ENCODE results near the gene HDAC4.

DNA sequence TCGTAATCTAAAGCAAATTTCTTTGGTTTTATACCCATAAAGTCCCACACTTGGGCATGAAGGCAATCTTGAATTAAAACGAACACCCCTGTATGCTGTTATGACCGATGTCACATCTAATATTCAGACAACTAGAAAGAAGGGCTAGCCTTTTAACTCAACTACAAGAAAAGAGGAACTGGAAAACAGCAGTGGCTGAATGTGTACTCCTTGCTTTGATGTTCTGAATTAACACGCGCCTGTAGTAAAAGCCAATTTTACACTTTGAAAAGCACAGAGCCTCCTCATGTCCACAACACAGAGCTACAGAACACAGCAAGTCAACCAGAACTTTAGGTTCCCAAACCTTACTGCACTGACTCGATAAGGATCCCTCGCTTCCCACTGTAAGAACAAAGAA lies 147.6 kb downstream of the HDAC4 start:
- TF ChIP-seq CTCF (IDR thresholded peaks at IDR 0.05; ENCODE audit: insufficient read depth, low read length, poor library complexity, severe bottlenecking) (no peak), EZH2phosphoT487 (conservative IDR thresholded peaks at IDR 0.05; ENCODE audit: low read length) (no peak)
